HG03558 (cell line): ENCODE results near the gene PDK3.

Source experiments
- ATAC-seq: cut with Tn5 transposase; IDR thresholded peaks from one replicate; pipeline ENCODE4 v1.9.1; 2021; ENCODE audit warnings: moderate number of reproducible peaks; ENCODE audit not compliant: unreplicated experiment; ENCODE audit errors: extremely low read depth

Gene PDK3

GRCh38 chrX:24542756-24543155, 77.7 kb downstream of the PDK3 start:
- no peak for ATAC-seq

- ATAC-seq: no peak
Measured at GRCh38 chrX:24547961-24548360, 82.9 kb downstream of the PDK3 start.

- no peak for ATAC-seq
Measured at GRCh38 chrX:24550166-24550565, 85.1 kb downstream of the PDK3 start.

GRCh38 chrX:24553011-24553410, 87.9 kb downstream of the PDK3 start:
- ATAC-seq: no peak

GRCh38 chrX:24561121-24561520, 96.0 kb downstream of the PDK3 start:
- ATAC-seq: no peak

GRCh38 chrX:24563291-24564010, 98.4 kb downstream of the PDK3 start:
- ATAC-seq: no peak

- no peak for ATAC-seq
Measured at GRCh38 chrX:24566240-24566639, 101.2 kb downstream of the PDK3 start.

GRCh38 chrX:24567169-24567568, 102.1 kb downstream of the PDK3 start:
- no peak for ATAC-seq

- ATAC-seq: no peak
Measured at GRCh38 chrX:24574743-24575142, 109.7 kb downstream of the PDK3 start.

GRCh38 chrX:24575496-24575895, 110.4 kb downstream of the PDK3 start:
- no peak for ATAC-seq

- no peak for ATAC-seq
Measured at GRCh38 chrX:24577091-24577490, 112.0 kb downstream of the PDK3 start.
